ENCODE data around the gene HIGD2A. TPM values are rescaled to one million over a fixed set of nuclear protein-coding genes. Genes with fewer than 3 reads are reported as not detected.

HIGD2A gene
- total and polyA plus RNA-seq, 9 of the 15 experiments (the other 6 are each of a cell fraction or from before 2014, with no cell fraction given): 94.7 to 264 (median 163) TPM

DNA sequence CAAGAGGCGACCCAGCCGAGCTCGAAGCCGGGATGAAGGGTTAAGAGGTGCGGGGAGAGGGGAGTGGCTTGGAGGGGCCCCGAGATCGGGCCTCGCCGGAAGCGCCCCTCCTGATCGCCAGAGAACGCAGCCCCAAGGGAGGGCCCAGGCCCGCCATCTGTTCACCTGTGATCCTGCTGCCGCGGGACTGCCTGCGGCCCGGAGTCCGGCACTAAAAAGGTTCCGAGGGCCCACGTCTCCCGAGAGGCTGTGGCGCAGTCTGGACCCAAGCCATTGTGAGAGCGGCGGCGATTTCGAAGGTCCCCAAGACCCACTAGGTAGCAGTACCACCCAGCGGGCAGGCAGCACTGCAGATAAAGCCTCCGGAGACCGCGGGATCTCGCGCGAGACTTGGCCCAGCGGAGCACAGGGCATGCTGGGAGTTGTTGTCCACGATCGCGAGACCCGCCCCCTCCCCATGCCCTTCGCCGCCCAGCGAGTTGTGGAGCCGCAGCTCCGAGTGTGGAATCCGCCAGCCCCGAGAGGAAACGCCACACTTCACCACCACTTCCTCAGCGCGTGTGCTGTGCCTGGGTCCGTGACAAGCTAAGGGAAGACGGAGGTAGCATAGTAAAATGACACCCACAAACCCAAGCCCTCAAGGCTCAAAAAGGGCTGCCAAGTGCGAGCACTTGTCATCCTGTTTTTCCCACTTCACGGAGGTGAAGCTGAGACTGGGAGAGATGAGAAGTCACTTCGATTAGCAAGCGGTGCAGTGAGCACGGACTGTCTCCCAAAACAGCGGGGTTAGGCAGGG, 26.9 kb upstream of the HIGD2A start, which contains the start of gene KIAA1191 (continued):
- peak; percentile 79; the same call in 1 of the 2 replicates for TF ChIP-seq ZNF609 (CRISPR knock-in tag; IDR thresholded peaks at IDR 0.05; ENCODE audit: borderline replicate concordance)
- peak; percentile 51; the same call in 1 of the 2 replicates for TF ChIP-seq ATF4 (CRISPR knock-in tag; IDR thresholded peaks at IDR 0.05)
- TF ChIP-seq ETV6 (IDR thresholded peaks at IDR 0.05; ENCODE audit: borderline replicate concordance in 1 of 2, low read depth in 2 of 2, low read length in 1 of 2): no peak
- 0 out of 2 replicates have a peak, but pooled peaks have one; percentile 4 for TF ChIP-seq ETV6 (CRISPR knock-in tag; IDR thresholded peaks at IDR 0.05; ENCODE audit: borderline replicate concordance)
- no peak for TF ChIP-seq ZNF780A (CRISPR knock-in tag; IDR thresholded peaks at IDR 0.05)
- 0 out of 2 replicates have a peak, but pooled peaks have one; percentile 18 for TF ChIP-seq ARID1B (IDR thresholded peaks at IDR 0.05)
- TF ChIP-seq RBM17 (IDR thresholded peaks at IDR 0.05; ENCODE audit: borderline replicate concordance, low read depth, low read length): no peak
- peak; percentile 56; the same call in 1 of the 2 replicates for TF ChIP-seq PML (IDR thresholded peaks at IDR 0.05; ENCODE audit: low read length)
- 0 out of 2 replicates have a peak, but pooled peaks have one; percentile 13 for TF ChIP-seq XRCC5 (IDR thresholded peaks at IDR 0.05; ENCODE audit: low read depth, low read length)
- TF ChIP-seq, protein P1, sequence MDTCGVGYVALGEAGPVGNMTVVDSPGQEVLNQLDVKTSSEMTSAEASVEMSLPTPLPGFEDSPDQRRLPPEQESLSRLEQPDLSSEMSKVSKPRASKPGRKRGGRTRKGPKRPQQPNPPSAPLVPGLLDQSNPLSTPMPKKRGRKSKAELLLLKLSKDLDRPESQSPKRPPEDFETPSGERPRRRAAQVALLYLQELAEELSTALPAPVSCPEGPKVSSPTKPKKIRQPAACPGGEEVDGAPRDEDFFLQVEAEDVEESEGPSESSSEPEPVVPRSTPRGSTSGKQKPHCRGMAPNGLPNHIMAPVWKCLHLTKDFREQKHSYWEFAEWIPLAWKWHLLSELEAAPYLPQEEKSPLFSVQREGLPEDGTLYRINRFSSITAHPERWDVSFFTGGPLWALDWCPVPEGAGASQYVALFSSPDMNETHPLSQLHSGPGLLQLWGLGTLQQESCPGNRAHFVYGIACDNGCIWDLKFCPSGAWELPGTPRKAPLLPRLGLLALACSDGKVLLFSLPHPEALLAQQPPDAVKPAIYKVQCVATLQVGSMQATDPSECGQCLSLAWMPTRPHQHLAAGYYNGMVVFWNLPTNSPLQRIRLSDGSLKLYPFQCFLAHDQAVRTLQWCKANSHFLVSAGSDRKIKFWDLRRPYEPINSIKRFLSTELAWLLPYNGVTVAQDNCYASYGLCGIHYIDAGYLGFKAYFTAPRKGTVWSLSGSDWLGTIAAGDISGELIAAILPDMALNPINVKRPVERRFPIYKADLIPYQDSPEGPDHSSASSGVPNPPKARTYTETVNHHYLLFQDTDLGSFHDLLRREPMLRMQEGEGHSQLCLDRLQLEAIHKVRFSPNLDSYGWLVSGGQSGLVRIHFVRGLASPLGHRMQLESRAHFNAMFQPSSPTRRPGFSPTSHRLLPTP (IDR thresholded peaks at IDR 0.05; ENCODE audit: borderline replicate concordance, extremely low read depth, insufficient read length): no peak
- TF ChIP-seq, protein P2, sequence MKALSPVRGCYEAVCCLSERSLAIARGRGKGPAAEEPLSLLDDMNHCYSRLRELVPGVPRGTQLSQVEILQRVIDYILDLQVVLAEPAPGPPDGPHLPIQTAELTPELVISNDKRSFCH (CRISPR knock-in tag; IDR thresholded peaks at IDR 0.05): no peak
- TF ChIP-seq, protein P2 (tag; IDR thresholded peaks at IDR 0.05): no peak
- TF ChIP-seq USF1 (CRISPR knock-in tag; IDR thresholded peaks at IDR 0.05): no peak
- no peak for TF ChIP-seq ZBTB26 (CRISPR knock-in tag; IDR thresholded peaks at IDR 0.05)
